ENCODE data around the gene PELO.

- TF ChIP-seq ZNF274 (IDR thresholded peaks at IDR 0.05; ENCODE audit: low read depth, low read length) (no peak), YY1 (IDR thresholded peaks at IDR 0.05; ENCODE audit: insufficient read depth, insufficient read length) (no peak), SUZ12 (IDR thresholded peaks at IDR 0.05; ENCODE audit: extremely low read depth, insufficient read depth, insufficient read length) (no peak)
Measured at GRCh38 chr5:52743012-52743411, 44.7 kb upstream of the PELO start.

Measured in NT2/D1 (cell line).